GM19438 (cell line): ENCODE results near the gene PPP4R1.
A peak's percentile ranks its signal among the peaks of the same experiment; 100 is the strongest.
"Not testable (repeated sequence)": the region's sequence is repeated elsewhere in the genome, so short reads cannot be mapped to it uniquely, and the experiment has no call there.

Experiments
- ATAC-seq: cut with Tn5 transposase; IDR thresholded peaks from one replicate; pipeline ENCODE4 v1.9.1; 2021; ENCODE audit warnings: low read depth; ENCODE audit not compliant: unreplicated experiment

The PPP4R1 gene

GRCh38 chr18:9614401-9615279 is at the start of gene PPP4R1:
Gene PPP4R1, minus strand, starts transcription at chr18:9614559. Its CDS starts 75 bp downstream, at chr18:9614484.
- ATAC-seq = peak; percentile 53

GRCh38 chr18:9663377-9663776 is 49.0 kb upstream of the PPP4R1 start:
- ATAC-seq = no peak

GRCh38 chr18:9661564-9661963 is 47.2 kb upstream of the PPP4R1 start:
- ATAC-seq = no peak

GRCh38 chr18:9659499-9660375 is 45.4 kb upstream of the PPP4R1 start:
- no peak for ATAC-seq

GRCh38 chr18:9658087-9658641 is 43.8 kb upstream of the PPP4R1 start:
- no peak for ATAC-seq

GRCh38 chr18:9655232-9655767 is 40.9 kb upstream of the PPP4R1 start:
- no peak for ATAC-seq

GRCh38 chr18:9653390-9653789 is 39.0 kb upstream of the PPP4R1 start:
- no peak for ATAC-seq

GRCh38 chr18:9649164-9649540 is 34.8 kb upstream of the PPP4R1 start:
- ATAC-seq = no peak

- ATAC-seq = no peak
Measured at GRCh38 chr18:9648431-9649163, 34.2 kb upstream of the PPP4R1 start.

GRCh38 chr18:9647496-9648323 is 33.4 kb upstream of the PPP4R1 start:
- ATAC-seq = no peak

- no peak for ATAC-seq
Measured at GRCh38 chr18:9643549-9643948, 29.2 kb upstream of the PPP4R1 start.

- ATAC-seq = no peak
Measured at GRCh38 chr18:9642799-9643462, 28.6 kb upstream of the PPP4R1 start.

- ATAC-seq = not testable (repeated sequence)
Measured at GRCh38 chr18:9641081-9641480, 26.7 kb upstream of the PPP4R1 start.

GRCh38 chr18:9638886-9639285 is 24.5 kb upstream of the PPP4R1 start:
- ATAC-seq = no peak

- ATAC-seq = no peak
Measured at GRCh38 chr18:9637036-9637767, 22.8 kb upstream of the PPP4R1 start.

- ATAC-seq = no peak
Measured at GRCh38 chr18:9634856-9635255, 20.5 kb upstream of the PPP4R1 start.

- ATAC-seq = no peak
Measured at GRCh38 chr18:9631814-9632496, 17.6 kb upstream of the PPP4R1 start.

- no peak for ATAC-seq
Measured at GRCh38 chr18:9630444-9630843, 16.1 kb upstream of the PPP4R1 start.
